Activated CD4-positive, CD25-positive, alpha-beta regulatory T cell treated with anti-CD3 and anti-CD28 coated beads, Interleukin-2, amount 50 U/mL, for 72 hours (primary cell): Measurements from ENCODE around the gene SHROOM3.

Experiments used
- DNase-seq: peaks from one replicate; pipeline ENCODE4 v3.0.0; 2021

The SHROOM3 gene

DNA sequence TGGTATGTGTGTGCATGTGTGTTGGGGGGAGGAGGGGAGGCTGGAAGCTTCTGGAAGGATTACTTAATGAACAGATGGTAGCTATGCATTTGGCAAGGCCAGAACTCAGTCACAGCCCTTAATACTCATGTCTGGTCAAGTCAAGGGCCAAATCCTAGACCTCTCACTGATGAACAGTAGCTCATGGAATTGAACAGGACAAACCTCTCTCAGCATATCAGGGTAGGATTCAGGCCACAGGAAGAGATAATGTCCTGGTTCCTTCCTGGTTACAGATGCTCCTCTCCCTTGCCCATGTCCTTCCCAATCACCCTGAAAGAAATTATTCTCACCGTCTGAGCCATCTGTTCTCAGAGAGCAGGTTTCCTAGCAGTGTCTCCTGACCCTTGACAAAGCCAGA is 297.2 kb downstream of the SHROOM3 start:
- DNase-seq, result no peak

- no peak for DNase-seq
Measured at GRCh38 chr4:76733068-76733771, 298.2 kb downstream of the SHROOM3 start.

- no peak for DNase-seq
Measured at GRCh38 chr4:76736414-76736813, 301.4 kb downstream of the SHROOM3 start.

DNA sequence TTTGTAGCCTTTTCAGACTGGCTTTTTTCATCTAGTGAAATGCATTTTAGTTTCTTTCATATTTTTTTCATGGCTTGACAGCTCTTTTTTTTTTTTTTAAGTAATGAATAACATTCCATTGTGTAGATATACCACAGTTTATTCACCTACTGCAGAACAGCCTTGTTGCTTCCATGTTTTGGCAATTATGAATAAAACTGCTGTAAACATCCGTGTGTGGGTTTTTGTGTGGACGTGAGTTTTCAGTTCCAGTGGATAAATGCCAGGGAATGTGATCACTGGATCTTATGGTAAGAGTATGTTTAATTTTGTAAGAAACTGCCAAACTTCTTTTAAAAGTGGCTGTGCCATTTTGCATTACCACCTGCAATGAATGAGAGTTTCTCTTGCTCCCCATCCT is 302.2 kb downstream of the SHROOM3 start:
- no peak for DNase-seq

DNA sequence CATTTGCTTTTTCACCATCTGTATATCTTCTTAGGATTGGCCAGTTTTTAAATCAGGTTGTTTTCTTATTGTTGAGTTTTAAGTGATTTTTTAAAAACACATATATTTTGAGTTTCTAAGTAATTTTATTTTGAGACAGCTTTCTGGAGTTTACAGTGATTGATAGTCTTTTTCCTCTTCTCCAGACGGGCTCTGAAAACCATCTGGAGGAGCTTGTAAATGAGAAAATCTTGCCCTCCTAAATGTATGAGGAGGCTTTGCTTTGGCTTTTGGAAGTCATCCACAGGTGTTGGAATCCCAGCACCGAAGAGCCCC is 302.7 kb downstream of the SHROOM3 start:
- no peak for DNase-seq

DNA sequence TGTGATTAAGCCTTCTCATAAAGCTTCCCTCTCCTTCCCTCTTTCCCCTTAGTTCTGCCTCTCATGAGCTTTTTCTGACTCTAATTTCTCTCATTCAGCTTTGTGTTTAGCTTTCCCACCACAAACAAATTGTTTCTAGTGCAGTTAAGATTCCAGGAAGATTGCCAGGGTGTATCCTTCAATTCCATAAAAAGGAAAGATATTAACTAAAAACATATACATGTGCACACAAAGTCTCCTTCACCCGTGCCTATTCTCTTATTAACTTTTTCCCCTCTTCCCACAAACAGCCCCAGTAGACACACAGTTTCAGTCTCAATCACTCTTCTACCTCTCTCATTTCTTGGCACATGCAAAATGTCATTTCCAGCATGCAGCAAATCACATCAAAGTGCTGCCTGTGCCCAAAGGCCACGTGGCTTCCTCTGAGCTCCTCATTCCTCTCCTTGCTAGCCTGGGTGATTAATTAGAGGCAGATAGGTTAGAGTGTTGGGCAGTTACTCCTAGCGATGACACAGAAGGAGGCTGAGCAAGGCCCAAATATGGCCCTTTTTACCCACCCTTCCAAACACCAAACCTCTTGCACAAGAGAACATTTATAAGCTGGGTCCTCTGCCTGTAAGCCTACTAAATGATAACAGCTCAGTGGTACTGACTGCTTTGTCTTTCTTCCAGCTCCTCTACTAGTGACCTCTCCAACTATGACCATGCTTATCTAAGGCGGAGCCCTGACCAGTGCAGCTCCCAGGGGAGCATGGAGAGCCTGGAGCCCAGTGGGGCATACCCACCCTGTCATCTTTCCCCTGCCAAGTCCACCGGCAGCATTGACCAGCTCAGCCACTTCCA is 303.3 kb downstream of the SHROOM3 start:
- no peak for DNase-seq

DNA sequence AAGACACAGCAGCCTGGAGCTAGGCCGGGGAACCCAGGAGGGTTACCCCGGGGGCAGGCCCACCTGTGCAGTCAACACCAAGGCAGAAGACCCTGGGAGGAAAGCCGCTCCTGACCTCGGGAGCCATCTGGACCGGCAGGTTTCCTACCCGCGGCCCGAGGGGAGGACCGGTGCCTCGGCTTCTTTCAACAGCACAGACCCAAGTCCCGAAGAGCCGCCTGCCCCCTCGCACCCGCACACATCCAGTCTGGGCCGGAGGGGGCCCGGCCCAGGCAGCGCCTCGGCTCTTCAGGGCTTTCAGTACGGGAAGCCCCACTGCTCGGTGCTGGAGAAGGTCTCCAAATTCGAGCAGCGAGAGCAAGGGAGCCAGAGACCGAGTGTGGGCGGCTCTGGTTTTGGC is 305.2 kb downstream of the SHROOM3 start:
- DNase-seq, result no peak

DNA sequence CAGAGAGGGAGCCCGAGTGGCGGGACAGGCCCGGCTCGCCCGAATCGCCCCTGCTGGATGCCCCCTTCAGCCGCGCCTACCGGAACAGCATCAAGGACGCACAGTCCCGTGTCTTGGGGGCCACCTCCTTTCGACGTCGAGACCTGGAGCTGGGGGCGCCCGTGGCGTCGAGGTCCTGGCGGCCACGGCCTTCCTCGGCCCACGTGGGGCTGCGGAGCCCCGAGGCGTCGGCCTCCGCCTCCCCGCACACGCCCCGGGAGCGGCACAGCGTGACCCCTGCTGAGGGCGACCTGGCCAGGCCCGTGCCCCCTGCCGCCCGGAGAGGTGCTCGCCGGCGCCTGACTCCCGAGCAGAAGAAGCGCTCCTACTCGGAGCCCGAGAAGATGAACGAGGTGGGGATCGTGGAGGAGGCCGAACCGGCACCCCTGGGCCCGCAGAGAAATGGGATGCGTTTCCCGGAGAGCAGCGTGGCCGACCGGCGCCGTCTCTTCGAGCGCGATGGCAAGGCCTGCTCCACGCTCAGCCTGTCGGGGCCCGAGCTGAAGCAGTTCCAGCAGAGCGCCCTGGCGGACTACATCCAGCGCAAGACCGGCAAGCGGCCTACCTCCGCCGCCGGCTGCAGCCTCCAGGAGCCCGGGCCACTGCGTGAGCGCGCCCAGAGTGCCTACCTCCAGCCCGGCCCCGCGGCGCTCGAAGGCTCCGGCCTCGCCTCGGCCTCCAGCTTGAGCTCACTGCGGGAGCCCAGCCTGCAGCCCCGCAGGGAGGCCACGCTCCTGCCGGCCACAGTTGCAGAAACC is 306.0 kb downstream of the SHROOM3 start:
- DNase-seq, result no peak

- no peak for DNase-seq
Measured at GRCh38 chr4:76741663-76742020, 306.6 kb downstream of the SHROOM3 start.

- no peak for DNase-seq
Measured at GRCh38 chr4:76744241-76744921, 309.4 kb downstream of the SHROOM3 start.

DNA sequence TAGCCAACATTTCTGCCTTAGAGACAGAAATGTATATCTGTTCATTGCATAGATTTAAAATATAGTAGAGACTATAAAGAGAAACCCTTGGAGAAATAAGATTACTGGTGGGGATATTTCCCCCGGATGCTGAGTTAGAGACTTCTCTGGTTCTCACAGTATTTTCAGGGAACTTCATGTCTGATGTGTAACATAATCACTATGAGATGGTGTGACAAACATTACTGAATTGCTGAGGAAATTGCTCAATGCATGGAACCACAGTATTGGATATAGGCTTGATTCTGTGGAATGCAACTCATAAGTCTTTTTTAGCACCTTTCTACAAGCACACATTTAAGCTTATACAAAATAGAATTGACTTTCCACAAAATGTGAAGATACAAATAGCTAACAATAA is 310.2 kb downstream of the SHROOM3 start:
- no peak for DNase-seq

- DNase-seq, result no peak
Measured at GRCh38 chr4:76747563-76747962, 312.5 kb downstream of the SHROOM3 start.

DNA sequence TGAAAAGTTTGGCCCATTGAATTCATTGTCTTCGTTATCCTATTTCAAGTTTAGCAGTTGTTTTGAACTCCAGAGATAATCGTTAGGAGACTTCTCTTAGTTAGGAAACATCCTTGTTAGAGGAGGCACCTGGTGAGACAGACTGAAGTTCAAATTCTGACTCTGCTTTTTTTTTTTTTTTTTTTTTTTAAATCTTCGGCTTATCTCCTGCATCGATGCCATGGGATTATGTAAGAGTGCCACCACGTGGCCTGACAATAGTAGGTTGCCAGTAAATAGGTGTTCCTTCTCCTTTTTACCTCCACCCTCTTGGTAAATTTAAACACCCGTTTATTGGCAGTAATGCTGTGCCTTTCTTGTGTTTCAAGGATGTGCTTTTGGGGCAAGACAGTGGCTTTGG is 313.6 kb downstream of the SHROOM3 start:
- no peak for DNase-seq

- no peak for DNase-seq
Measured at GRCh38 chr4:76749355-76749754, 314.3 kb downstream of the SHROOM3 start.

- DNase-seq, result no peak
Measured at GRCh38 chr4:76750716-76751115, 315.7 kb downstream of the SHROOM3 start.

DNA sequence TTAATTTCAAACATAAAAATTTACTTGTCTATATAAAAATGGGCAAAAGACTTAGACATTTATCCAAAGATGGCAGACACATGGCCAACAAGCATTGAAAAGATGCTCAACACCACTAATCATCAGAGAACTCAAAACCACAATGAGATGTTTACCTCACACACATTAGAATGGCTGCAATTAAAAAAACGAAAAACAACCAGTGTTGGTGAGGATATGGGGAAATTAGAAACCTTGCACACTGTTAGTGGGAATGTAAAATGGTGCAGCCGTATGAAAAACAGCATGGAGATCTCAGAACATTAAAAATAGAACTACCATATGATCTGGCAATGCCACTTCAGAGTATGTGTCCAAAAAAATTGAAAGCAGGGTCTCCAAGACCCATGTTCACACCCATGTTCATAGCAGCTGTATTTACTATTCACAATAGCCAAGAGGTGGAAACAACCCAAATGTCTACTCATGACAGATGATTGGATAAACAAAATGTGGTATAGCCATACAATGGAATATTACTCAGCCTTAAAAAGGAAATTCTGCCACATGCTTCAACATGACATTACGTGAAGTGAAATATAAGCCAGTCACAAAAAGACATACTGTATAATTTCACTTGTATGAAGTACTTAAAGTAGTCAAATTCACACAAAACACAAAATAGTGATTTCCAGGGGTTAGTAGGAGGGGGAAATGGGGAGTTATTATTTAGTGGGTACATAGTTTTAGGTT is 316.7 kb downstream of the SHROOM3 start:
- no peak for DNase-seq

- DNase-seq, result no peak
Measured at GRCh38 chr4:76752861-76753501, 318.0 kb downstream of the SHROOM3 start.

DNA sequence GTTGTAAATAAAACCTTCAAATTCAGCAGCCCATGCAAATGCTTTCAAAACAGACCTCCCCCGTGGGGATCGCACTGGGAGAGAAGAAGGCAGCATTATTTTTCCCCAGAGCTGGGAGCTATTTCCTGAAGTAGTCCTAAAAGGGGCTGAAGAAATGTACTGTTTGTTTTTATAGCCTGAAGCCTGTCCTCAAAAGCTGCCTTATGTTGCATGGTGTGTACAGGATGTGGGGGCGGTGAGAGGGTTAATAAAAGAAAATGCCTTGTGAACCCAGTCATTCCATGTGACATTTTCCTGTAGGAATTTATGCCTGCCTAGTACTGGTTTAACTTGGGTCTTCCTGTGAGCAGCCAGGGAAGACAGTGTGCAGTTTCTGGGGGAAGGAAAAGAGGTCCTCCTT is 318.8 kb downstream of the SHROOM3 start:
- DNase-seq, result no peak

DNA sequence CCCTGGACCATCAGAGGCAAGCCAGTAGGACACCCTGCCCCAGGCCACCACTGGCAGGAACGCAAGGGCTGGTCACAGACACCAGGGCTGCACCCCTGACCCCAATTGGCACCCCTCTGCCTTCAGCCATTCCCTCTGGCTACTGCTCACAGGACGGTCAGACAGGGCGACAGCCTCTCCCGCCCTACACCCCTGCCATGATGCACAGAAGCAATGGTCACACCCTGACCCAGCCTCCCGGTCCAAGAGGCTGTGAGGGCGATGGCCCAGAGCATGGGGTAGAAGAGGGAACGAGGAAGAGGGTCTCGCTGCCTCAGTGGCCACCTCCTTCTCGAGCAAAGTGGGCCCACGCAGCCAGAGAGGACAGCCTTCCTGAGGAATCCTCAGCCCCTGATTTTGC is 319.4 kb downstream of the SHROOM3 start:
- DNase-seq, result no peak

GRCh38 chr4:76755756-76756155 is 320.7 kb downstream of the SHROOM3 start:
- no peak for DNase-seq

- DNase-seq, result no peak
Measured at GRCh38 chr4:76756416-76756815, 321.4 kb downstream of the SHROOM3 start.

DNA sequence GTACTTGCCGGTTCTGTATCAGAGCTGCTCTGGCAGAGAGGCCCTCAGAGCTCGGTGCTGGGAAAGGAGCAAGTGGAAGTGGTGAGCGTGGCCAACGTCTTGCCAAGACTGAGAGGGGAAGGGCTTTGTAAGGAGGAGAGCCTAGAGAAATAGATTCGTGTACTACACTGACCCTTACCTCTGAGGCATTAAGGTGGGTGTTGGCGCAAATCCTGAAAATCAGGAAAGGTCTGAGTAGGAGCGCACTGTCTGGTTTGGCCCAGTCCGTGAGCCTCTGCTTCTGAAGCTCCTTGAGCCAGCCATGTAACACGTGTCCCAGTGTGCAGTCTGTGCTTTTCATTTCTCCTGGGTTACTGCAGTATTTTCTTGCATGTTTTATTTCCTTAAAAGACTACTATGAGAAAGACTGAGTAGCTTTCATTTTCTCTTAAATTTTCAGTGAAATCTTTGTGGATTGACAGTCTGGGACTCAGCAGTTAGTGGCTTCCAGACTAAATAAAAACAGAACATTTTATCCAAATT is 322.4 kb downstream of the SHROOM3 start:
- no peak for DNase-seq
